NCI-H82 (cell line): ENCODE measurements around the gene CUBN.
A peak's percentile ranks its signal among the peaks of the same experiment; 100 is the strongest.

Source experiments
- DNase-seq: peaks from one replicate; lab custom pipeline; 2025; lab: John Stamatoyannopoulos, UW

CUBN gene

GRCh38 chr10:16787361-16787791, 342.2 kb downstream of the CUBN start:
- no peak for DNase-seq

GRCh38 chr10:16780338-16780880, 349.2 kb downstream of the CUBN start:
- peak; percentile 56 for DNase-seq

GRCh38 chr10:16779384-16779915, 350.2 kb downstream of the CUBN start:
- no peak for DNase-seq

- DNase-seq = peak; percentile 85
These were observed 351.9 kb downstream of the CUBN start for GRCh38 chr10:16777473-16778370.

GRCh38 chr10:16776896-16777295, 352.7 kb downstream of the CUBN start:
- DNase-seq = no peak
